ENCODE data around the gene WDR82. TPM values are rescaled to one million over a fixed set of nuclear protein-coding genes. Genes with fewer than 3 reads are reported as not detected.

WDR82 gene
- total and polyA plus RNA-seq, 10 of the 15 experiments (the other 5 are each of a cell fraction or from before 2014, with no cell fraction given): 10.1 to 82.4 (median 48.7) TPM

DNA sequence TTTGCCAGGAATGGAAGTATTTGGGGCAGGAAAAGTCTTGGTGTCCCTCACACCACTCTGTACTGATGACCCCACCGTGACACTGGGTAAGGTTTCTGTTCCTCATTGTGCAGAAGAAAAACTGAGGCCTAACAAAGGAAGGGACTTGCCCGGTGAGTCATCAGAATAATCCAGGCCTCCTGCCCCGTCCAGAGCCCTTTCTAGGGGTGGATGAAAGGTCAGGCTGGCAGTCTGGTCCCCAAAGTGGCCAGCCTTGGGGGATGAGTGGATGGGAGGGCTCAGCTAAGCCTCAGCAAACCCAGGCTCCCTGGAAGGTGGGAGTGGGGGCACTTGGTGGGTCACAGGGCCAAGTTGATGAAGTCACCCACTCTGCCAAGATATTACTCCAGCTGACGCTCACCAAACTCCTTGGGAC, 35.3 kb upstream of the WDR82 start (continued):
- TF ChIP-seq, protein P1, sequence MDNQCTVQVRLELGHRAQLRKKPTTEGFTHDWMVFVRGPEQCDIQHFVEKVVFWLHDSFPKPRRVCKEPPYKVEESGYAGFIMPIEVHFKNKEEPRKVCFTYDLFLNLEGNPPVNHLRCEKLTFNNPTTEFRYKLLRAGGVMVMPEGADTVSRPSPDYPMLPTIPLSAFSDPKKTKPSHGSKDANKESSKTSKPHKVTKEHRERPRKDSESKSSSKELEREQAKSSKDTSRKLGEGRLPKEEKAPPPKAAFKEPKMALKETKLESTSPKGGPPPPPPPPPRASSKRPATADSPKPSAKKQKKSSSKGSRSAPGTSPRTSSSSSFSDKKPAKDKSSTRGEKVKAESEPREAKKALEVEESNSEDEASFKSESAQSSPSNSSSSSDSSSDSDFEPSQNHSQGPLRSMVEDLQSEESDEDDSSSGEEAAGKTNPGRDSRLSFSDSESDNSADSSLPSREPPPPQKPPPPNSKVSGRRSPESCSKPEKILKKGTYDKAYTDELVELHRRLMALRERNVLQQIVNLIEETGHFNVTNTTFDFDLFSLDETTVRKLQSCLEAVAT (IDR thresholded peaks at IDR 0.05): no peak
- TF ChIP-seq STAT1 (conservative IDR thresholded peaks at IDR 0.05): no peak
- peak; percentile 97 for TF ChIP-seq MTA3 (IDR thresholded peaks at IDR 0.05; ENCODE audit: borderline replicate concordance, low read length)
- no peak for TF ChIP-seq PAX8 (IDR thresholded peaks at IDR 0.05)
- no peak; the same call in 1 of the 2 replicates for TF ChIP-seq PML (IDR thresholded peaks at IDR 0.05; ENCODE audit: low read length)
- peak; percentile 99 for TF ChIP-seq DPF2 (IDR thresholded peaks at IDR 0.05)
- no peak for TF ChIP-seq ZNF24 (IDR thresholded peaks at IDR 0.05)
- TF ChIP-seq, protein P2, sequence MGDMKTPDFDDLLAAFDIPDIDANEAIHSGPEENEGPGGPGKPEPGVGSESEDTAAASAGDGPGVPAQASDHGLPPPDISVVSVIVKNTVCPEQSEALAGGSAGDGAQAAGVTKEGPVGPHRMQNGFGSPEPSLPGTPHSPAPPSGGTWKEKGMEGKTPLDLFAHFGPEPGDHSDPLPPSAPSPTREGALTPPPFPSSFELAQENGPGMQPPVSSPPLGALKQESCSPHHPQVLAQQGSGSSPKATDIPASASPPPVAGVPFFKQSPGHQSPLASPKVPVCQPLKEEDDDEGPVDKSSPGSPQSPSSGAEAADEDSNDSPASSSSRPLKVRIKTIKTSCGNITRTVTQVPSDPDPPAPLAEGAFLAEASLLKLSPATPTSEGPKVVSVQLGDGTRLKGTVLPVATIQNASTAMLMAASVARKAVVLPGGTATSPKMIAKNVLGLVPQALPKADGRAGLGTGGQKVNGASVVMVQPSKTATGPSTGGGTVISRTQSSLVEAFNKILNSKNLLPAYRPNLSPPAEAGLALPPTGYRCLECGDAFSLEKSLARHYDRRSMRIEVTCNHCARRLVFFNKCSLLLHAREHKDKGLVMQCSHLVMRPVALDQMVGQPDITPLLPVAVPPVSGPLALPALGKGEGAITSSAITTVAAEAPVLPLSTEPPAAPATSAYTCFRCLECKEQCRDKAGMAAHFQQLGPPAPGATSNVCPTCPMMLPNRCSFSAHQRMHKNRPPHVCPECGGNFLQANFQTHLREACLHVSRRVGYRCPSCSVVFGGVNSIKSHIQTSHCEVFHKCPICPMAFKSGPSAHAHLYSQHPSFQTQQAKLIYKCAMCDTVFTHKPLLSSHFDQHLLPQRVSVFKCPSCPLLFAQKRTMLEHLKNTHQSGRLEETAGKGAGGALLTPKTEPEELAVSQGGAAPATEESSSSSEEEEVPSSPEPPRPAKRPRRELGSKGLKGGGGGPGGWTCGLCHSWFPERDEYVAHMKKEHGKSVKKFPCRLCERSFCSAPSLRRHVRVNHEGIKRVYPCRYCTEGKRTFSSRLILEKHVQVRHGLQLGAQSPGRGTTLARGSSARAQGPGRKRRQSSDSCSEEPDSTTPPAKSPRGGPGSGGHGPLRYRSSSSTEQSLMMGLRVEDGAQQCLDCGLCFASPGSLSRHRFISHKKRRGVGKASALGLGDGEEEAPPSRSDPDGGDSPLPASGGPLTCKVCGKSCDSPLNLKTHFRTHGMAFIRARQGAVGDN (IDR thresholded peaks at IDR 0.05): peak; percentile 94
- TF ChIP-seq SUZ12 (IDR thresholded peaks at IDR 0.05; ENCODE audit: unreplicated experiment): no peak
- TF ChIP-seq IRF4 (IDR thresholded peaks at IDR 0.05; ENCODE audit: low read depth, low read length): peak; percentile 98
- TF ChIP-seq JUND (IDR thresholded peaks at IDR 0.05; ENCODE audit: low read depth, low read length): peak; percentile 87; the same call in 1 of the 2 replicates
- TF ChIP-seq POLR2A (IDR thresholded peaks at IDR 0.05; ENCODE audit: low read depth, low read length): peak; percentile 62; the same call in 1 of the 2 replicates
- peak; percentile 95 for TF ChIP-seq TBL1XR1 (IDR thresholded peaks at IDR 0.05; ENCODE audit: low read depth, low read length)
- TF ChIP-seq CREM (IDR thresholded peaks at IDR 0.05; ENCODE audit: low read depth): peak; percentile 93
- TF ChIP-seq, protein P3, sequence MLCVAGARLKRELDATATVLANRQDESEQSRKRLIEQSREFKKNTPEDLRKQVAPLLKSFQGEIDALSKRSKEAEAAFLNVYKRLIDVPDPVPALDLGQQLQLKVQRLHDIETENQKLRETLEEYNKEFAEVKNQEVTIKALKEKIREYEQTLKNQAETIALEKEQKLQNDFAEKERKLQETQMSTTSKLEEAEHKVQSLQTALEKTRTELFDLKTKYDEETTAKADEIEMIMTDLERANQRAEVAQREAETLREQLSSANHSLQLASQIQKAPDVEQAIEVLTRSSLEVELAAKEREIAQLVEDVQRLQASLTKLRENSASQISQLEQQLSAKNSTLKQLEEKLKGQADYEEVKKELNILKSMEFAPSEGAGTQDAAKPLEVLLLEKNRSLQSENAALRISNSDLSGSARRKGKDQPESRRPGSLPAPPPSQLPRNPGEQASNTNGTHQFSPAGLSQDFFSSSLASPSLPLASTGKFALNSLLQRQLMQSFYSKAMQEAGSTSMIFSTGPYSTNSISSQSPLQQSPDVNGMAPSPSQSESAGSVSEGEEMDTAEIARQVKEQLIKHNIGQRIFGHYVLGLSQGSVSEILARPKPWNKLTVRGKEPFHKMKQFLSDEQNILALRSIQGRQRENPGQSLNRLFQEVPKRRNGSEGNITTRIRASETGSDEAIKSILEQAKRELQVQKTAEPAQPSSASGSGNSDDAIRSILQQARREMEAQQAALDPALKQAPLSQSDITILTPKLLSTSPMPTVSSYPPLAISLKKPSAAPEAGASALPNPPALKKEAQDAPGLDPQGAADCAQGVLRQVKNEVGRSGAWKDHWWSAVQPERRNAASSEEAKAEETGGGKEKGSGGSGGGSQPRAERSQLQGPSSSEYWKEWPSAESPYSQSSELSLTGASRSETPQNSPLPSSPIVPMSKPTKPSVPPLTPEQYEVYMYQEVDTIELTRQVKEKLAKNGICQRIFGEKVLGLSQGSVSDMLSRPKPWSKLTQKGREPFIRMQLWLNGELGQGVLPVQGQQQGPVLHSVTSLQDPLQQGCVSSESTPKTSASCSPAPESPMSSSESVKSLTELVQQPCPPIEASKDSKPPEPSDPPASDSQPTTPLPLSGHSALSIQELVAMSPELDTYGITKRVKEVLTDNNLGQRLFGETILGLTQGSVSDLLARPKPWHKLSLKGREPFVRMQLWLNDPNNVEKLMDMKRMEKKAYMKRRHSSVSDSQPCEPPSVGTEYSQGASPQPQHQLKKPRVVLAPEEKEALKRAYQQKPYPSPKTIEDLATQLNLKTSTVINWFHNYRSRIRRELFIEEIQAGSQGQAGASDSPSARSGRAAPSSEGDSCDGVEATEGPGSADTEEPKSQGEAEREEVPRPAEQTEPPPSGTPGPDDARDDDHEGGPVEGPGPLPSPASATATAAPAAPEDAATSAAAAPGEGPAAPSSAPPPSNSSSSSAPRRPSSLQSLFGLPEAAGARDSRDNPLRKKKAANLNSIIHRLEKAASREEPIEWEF (IDR thresholded peaks at IDR 0.05; ENCODE audit: insufficient replicate concordance, low read depth, low read length): no peak
- TF ChIP-seq, protein P4, sequence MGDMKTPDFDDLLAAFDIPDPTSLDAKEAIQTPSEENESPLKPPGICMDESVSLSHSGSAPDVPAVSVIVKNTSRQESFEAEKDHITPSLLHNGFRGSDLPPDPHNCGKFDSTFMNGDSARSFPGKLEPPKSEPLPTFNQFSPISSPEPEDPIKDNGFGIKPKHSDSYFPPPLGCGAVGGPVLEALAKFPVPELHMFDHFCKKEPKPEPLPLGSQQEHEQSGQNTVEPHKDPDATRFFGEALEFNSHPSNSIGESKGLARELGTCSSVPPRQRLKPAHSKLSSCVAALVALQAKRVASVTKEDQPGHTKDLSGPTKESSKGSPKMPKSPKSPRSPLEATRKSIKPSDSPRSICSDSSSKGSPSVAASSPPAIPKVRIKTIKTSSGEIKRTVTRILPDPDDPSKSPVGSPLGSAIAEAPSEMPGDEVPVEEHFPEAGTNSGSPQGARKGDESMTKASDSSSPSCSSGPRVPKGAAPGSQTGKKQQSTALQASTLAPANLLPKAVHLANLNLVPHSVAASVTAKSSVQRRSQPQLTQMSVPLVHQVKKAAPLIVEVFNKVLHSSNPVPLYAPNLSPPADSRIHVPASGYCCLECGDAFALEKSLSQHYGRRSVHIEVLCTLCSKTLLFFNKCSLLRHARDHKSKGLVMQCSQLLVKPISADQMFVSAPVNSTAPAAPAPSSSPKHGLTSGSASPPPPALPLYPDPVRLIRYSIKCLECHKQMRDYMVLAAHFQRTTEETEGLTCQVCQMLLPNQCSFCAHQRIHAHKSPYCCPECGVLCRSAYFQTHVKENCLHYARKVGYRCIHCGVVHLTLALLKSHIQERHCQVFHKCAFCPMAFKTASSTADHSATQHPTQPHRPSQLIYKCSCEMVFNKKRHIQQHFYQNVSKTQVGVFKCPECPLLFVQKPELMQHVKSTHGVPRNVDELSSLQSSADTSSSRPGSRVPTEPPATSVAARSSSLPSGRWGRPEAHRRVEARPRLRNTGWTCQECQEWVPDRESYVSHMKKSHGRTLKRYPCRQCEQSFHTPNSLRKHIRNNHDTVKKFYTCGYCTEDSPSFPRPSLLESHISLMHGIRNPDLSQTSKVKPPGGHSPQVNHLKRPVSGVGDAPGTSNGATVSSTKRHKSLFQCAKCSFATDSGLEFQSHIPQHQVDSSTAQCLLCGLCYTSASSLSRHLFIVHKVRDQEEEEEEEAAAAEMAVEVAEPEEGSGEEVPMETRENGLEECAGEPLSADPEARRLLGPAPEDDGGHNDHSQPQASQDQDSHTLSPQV (IDR thresholded peaks at IDR 0.05): peak; percentile 75; the same call in 1 of the 2 replicates
- no peak for TF ChIP-seq RBBP5 (conservative IDR thresholded peaks at IDR 0.05)
- peak; percentile 56; the same call in 1 of the 2 replicates for TF ChIP-seq STAT3 (IDR thresholded peaks at IDR 0.05; ENCODE audit: low read depth, low read length)
